GM12874 (cell line): ENCODE measurements around the gene ALDH8A1.

ENCODE experiments used
- CTCF ChIP-seq: IDR thresholded peaks from 2 replicates; pipeline ENCODE4 v1.5.1; 2011; ENCODE audit warnings: low read depth, mild to moderate bottlenecking, control low read depth, low read length, moderate library complexity; ENCODE audit not compliant: insufficient read depth

Gene ALDH8A1

GRCh38 chr6:134936476-134936875, 13.4 kb downstream of the ALDH8A1 start:
- no peak for TF ChIP-seq CTCF

- no peak for TF ChIP-seq CTCF
Observed at GRCh38 chr6:134934793-134935485, 15.0 kb downstream of the ALDH8A1 start.

GRCh38 chr6:134932535-134933470, 17.1 kb downstream of the ALDH8A1 start:
- TF ChIP-seq CTCF = no peak

GRCh38 chr6:134932098-134932497, 17.8 kb downstream of the ALDH8A1 start:
- no peak for TF ChIP-seq CTCF

- no peak for TF ChIP-seq CTCF
Observed at GRCh38 chr6:134930463-134930862, 19.4 kb downstream of the ALDH8A1 start.

- TF ChIP-seq CTCF = no peak
Observed at GRCh38 chr6:134928151-134928900, 21.6 kb downstream of the ALDH8A1 start.

GRCh38 chr6:134925800-134926199, 24.1 kb downstream of the ALDH8A1 start:
- no peak for TF ChIP-seq CTCF
